ENCODE data around the gene ZZZ3. TPM values are rescaled to one million over a fixed set of nuclear protein-coding genes. Genes with fewer than 3 reads are reported as not detected.

Gene ZZZ3
- total and polyA plus RNA-seq, 2 of the 8 experiments (the other 6 are each of a cell fraction or from before 2014, with no cell fraction given): 12.8 to 54.6 TPM

DNA sequence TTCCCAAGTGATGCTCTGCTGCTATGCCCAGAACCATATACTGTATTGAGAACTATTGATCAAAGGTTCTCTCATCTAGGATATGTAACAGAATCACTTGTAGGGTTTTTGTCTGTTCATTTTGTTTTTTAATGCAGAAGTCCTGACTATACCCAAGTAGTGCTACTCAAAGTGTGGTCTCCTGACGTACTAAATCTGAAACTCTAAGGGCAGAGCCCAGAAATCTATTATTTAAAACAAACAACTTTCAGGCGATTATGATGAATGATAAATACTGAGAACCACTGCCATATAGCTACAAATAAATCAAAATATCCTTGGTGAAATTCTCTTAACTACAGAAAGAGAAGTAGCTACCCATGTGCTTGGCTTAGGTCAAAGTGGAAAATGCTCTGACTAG is 10.1 kb downstream of the ZZZ3 start:
- Histone ChIP-seq H3K27ac (ENCODE audit: low read depth, low read length) (no peak overlapping the region), H3K4me3 (ENCODE audit: extremely low read depth in 1 of 4, insufficient read depth in 2 of 4, low read depth in 3 of 4, low read length in 4 of 4) (no peak overlapping the region), H3K18ac (ENCODE audit: extremely low read depth, low read length) (no peak overlapping the region), H3K23me2 (ENCODE audit: low read depth, low read length) (no peaks in the 10 kb centered on the region), H2AK5ac (ENCODE audit: low read depth, low read length) (no peak overlapping the region), H4K91ac (replicated peaks; ENCODE audit: insufficient read length, low read length) (no peak overlapping the region), H3K23ac (ENCODE audit: insufficient read length) (no peak overlapping the region), H3K79me2 (ENCODE audit: control insufficient read depth in 1 of 2, insufficient read depth in 2 of 2, low read length in 2 of 2) (peaks cover 7 to 100% of the 10 kb centered on the region in 2 experiments), H2BK20ac (ENCODE audit: low read length) (no peak overlapping the region), H3K9me3 (ENCODE audit: insufficient read depth in 2 of 2, low read depth in 1 of 2, low read length in 1 of 2) (no peaks in the 10 kb centered on the region), H2AFZ (ENCODE audit: low read length) (no peak overlapping the region), H2BK120ac (replicated peaks; ENCODE audit: low read depth, low read length) (no peak overlapping the region), H3K79me1 (ENCODE audit: low read depth, low read length) (no peaks in the 10 kb centered on the region; the same call in none of the 2 replicates), H3K27me3 (replicated peaks in 1 of 4; ENCODE audit: control insufficient read depth in 3 of 4, extremely low read depth in 1 of 4, insufficient read depth in 3 of 4, low read length in 3 of 4) (no peaks in the 10 kb centered on the region), H3K56ac (replicated peaks; ENCODE audit: insufficient read length, low read depth, low read length) (no peak overlapping the region), H2BK5ac (ENCODE audit: low read depth, low read length) (no peak overlapping the region), H4K8ac (ENCODE audit: extremely low read depth, insufficient read depth, low read length) (no peak overlapping the region), H2BK12ac (ENCODE audit: low read depth, low read length) (no peak overlapping the region), H3K4ac (replicated peaks; ENCODE audit: insufficient read length, low read depth, low read length) (no peak overlapping the region), H4K5ac (ENCODE audit: insufficient read length, low read depth, low read length) (no peak overlapping the region), H3K4me2 (ENCODE audit: insufficient read depth in 1 of 2, low read depth in 2 of 2, low read length in 2 of 2) (no peak overlapping the region), H3K36me3 (ENCODE audit: control insufficient read depth in 2 of 4, insufficient read depth in 4 of 4, low read length in 3 of 4) (no peaks in the 10 kb centered on the region; a peak in 1 of 8 replicates), H3K14ac (ENCODE audit: insufficient read length) (no peak overlapping the region), H3K9ac (replicated peaks in 1 of 4; ENCODE audit: extremely low read depth in 1 of 4, low read depth in 3 of 4, low read length in 3 of 4) (no peak overlapping the region), H4K20me1 (replicated peaks in 1 of 2; ENCODE audit: control insufficient read depth in 1 of 2, insufficient read depth in 2 of 2, low read length in 2 of 2) (peaks cover 4 to 7% of the 10 kb centered on the region in 2 experiments), H3K4me1 (replicated peaks in 1 of 4; ENCODE audit: control insufficient read depth in 3 of 4, insufficient read depth in 4 of 4, low read length in 3 of 4) (peaks cover 0 to 4% (median under 1%) of the 10 kb centered on the region in 4 experiments; a peak in 2 of 7 replicates), H2BK15ac (ENCODE audit: low read length) (no peak overlapping the region)
- no peak for FAIRE-seq
- POLR2A ChIA-PET (ENCODE audit: partially characterized antibody): interaction anchor here (8.5 kb wide), 1 partner anchor 10 kb away, joined by 57 read pairs; the partner anchor contains the start of gene ZZZ3
- CTCF ChIA-PET (ENCODE audit: partially characterized antibody): interaction anchor here (0.9 kb wide), 1 partner anchor 9 kb away, joined by 3 read pairs; no protein-coding TSS in a partner anchor
- DNase-seq (ENCODE audit: low read depth in 1 of 2, low spot score in 2 of 2): no peak
- WGBS, 2 experiments (ENCODE audit: extremely low coverage in 1 of 2, insufficient coverage in 1 of 2, insufficient read length in 1 of 2, insufficient replicate concordance in 2 of 2, low coverage in 1 of 2, low lambda C conversion rate in 2 of 2, missing lambda C conversion rate in 1 of 2): 80% methylated on average over 2 of the region's 2 CpGs; no CpG with 5 or more reads in 1 of the 2 experiments
- TF ChIP-seq USF2 (IDR thresholded peaks at IDR 0.05; ENCODE audit: low read length): no peak
- no peak for TF ChIP-seq HDAC6 (IDR thresholded peaks at IDR 0.05; ENCODE audit: low read depth, low read length)
- TF ChIP-seq MAFK (IDR thresholded peaks at IDR 0.05; ENCODE audit: low read depth, low read length): no peak
- no peak for TF ChIP-seq RNF2 (IDR thresholded peaks at IDR 0.05; ENCODE audit: borderline replicate concordance, low read depth, low read length, missing control alignments, poor library complexity, severe bottlenecking)
- no peak for TF ChIP-seq TBP (IDR thresholded peaks at IDR 0.05; ENCODE audit: low read depth, low read length)

All from H1 (cell line).